H1 (cell line): ENCODE data around the gene ATP5ME. TPM values are rescaled to one million over a fixed set of nuclear protein-coding genes. Genes with fewer than 3 reads are reported as not detected.
A peak's percentile ranks its signal among the peaks of the same experiment; 100 is the strongest.

Experiments used
- CTCF ChIA-PET: fragments of 300-600 bp; sonication (Branson Sonifier 250); formaldehyde crosslinking; loops from one replicate; lab custom pipeline; 2021; ENCODE audit not compliant: partially characterized antibody; lab: Charles Lee
- POLR2A ChIA-PET: fragments of 300-600 bp; sonication (Branson Sonifier 250); formaldehyde crosslinking; loops from one replicate; lab custom pipeline; 2021; ENCODE audit warnings: inconsistent platforms; ENCODE audit not compliant: partially characterized antibody; lab: Charles Lee
- DNase-seq, 2 experiments: peaks; one replicate each; pipeline versions ENCODE4 v3.0.0 to v3.0.0-alpha.2; 2010 to 2022; ENCODE audit warnings: low spot score in 2 of 2, low read depth in 1 of 2, mixed read lengths in 1 of 2
- FAIRE-seq: peaks from 2 replicates; lab custom pipeline; 2011; peaks lifted over from hg19 to GRCh38; lab: Jason Lieb, UNC
- H2AFZ ChIP-seq: 2 replicates; pipeline ENCODE4 v1.8.1; 2012; ENCODE audit warnings: low read length, inconsistent platforms
- H2AK5ac ChIP-seq: 2 replicates; pipeline ENCODE4 v1.6.1; 2013; ENCODE audit warnings: low read depth, low read length
- H2BK120ac ChIP-seq: replicated peaks from 2 replicates; pipeline ENCODE3; 2013; ENCODE audit warnings: low read depth, low read length, inconsistent platforms
- H2BK12ac ChIP-seq: 2 replicates; pipeline ENCODE4 v1.6.1; 2013; ENCODE audit warnings: low read depth, low read length
- H2BK15ac ChIP-seq: 2 replicates; pipeline ENCODE4 v1.6.1; 2013; ENCODE audit warnings: low read length
- H2BK20ac ChIP-seq: 2 replicates; pipeline ENCODE4 v1.6.1; 2013; ENCODE audit warnings: low read length
- H2BK5ac ChIP-seq: 2 replicates; pipeline ENCODE4 v1.6.1; 2013; ENCODE audit warnings: low read depth, low read length
- H3K14ac ChIP-seq: 2 replicates; pipeline ENCODE4 v1.6.1; 2013; ENCODE audit warnings: inconsistent platforms; ENCODE audit not compliant: insufficient read length
- H3K18ac ChIP-seq: 2 replicates; pipeline ENCODE4 v1.6.1; 2013; ENCODE audit warnings: low read length; ENCODE audit errors: extremely low read depth
- H3K23ac ChIP-seq: 2 replicates; pipeline ENCODE4 v1.6.1; 2013; ENCODE audit warnings: inconsistent platforms; ENCODE audit not compliant: insufficient read length
- H3K23me2 ChIP-seq: 2 replicates; pipeline ENCODE4 v1.6.1; 2013; ENCODE audit warnings: low read depth, low read length
- H3K27ac ChIP-seq: 2 replicates; pipeline ENCODE4 v1.6.1; 2011; ENCODE audit warnings: low read depth, low read length, inconsistent platforms
- H3K27me3 ChIP-seq, 4 experiments: replicated peaks in 1 of 4; 1 replicate in 1 of 4; 2 replicates in 3 of 4; pipeline versions ENCODE4 v1.6.1 to v1.8.1; 2011 to 2013; ENCODE audit warnings: low read length in 3 of 4, mild to moderate bottlenecking in 3 of 4, inconsistent platforms in 2 of 4, mixed read lengths in 2 of 4, moderate library complexity in 1 of 4; ENCODE audit not compliant: control insufficient read depth in 3 of 4, insufficient read depth in 3 of 4; ENCODE audit errors: extremely low read depth in 1 of 4
- H3K36me3 ChIP-seq, 4 experiments: 2 replicates each; pipeline versions ENCODE4 v1.6.1 to v1.8.1; 2011 to 2013; ENCODE audit warnings: mild to moderate bottlenecking in 4 of 4, low read length in 3 of 4, moderate library complexity in 2 of 4, control low read depth in 1 of 4, inconsistent platforms in 1 of 4; ENCODE audit not compliant: insufficient read depth in 4 of 4, control insufficient read depth in 2 of 4
- H3K4ac ChIP-seq: replicated peaks from 2 replicates; pipeline ENCODE3; 2013; ENCODE audit warnings: low read length, low read depth, mixed read lengths, inconsistent platforms; ENCODE audit not compliant: insufficient read length
- H3K4me1 ChIP-seq, 4 experiments: replicated peaks in 1 of 4; 1 replicate in 1 of 4; 2 replicates in 3 of 4; pipeline versions ENCODE4 v1.6.1 to v1.8.1; 2011 to 2013; ENCODE audit warnings: low read length in 3 of 4, inconsistent platforms in 2 of 4, mixed read lengths in 1 of 4; ENCODE audit not compliant: insufficient read depth in 4 of 4, control insufficient read depth in 3 of 4
- H3K4me2 ChIP-seq, 2 experiments: 2 replicates each; pipeline versions ENCODE4 v1.6.1 to v1.8.1; 2011 to 2013; ENCODE audit warnings: low read depth in 2 of 2, low read length in 2 of 2, control low read depth in 1 of 2, inconsistent platforms in 1 of 2, mild to moderate bottlenecking in 1 of 2; ENCODE audit not compliant: insufficient read depth in 1 of 2
- H3K4me3 ChIP-seq, 4 experiments: fragments of 200-600, 300-600 bp in 1 of 4; sonication (generic), shearing (Covaris generic), sonication (Bioruptor Twin) in 1 of 4; 2 replicates each; pipeline versions ENCODE4 v1.5.1 to v1.8.1; 2011 to 2016; ENCODE audit warnings: low read length in 4 of 4, low read depth in 3 of 4, control low read depth in 2 of 4, inconsistent platforms in 2 of 4, mild to moderate bottlenecking in 2 of 4, mixed read lengths in 1 of 4, moderate library complexity in 1 of 4; ENCODE audit not compliant: insufficient read depth in 2 of 4; ENCODE audit errors: extremely low read depth in 1 of 4
- H3K56ac ChIP-seq: replicated peaks from 2 replicates; pipeline ENCODE3; 2013; ENCODE audit warnings: low read depth, mild to moderate bottlenecking, mixed read lengths, low read length, inconsistent platforms; ENCODE audit not compliant: insufficient read length
- H3K79me1 ChIP-seq: 2 replicates; pipeline ENCODE4 v1.6.1; 2013; ENCODE audit warnings: low read depth, low read length, control low read depth
- H3K79me2 ChIP-seq, 2 experiments: 2 replicates each; pipeline versions ENCODE4 v1.6.1 to v1.8.1; 2012 to 2013; ENCODE audit warnings: low read length in 2 of 2, mild to moderate bottlenecking in 2 of 2, inconsistent platforms in 1 of 2; ENCODE audit not compliant: insufficient read depth in 2 of 2, control insufficient read depth in 1 of 2
- H3K9ac ChIP-seq, 4 experiments: replicated peaks in 1 of 4; 1 replicate in 1 of 4; 2 replicates in 3 of 4; pipeline versions ENCODE4 v1.6.1 to v1.8.1; 2011 to 2013; ENCODE audit warnings: low read depth in 3 of 4, low read length in 3 of 4, control low read depth in 2 of 4, mild to moderate bottlenecking in 2 of 4, moderate library complexity in 2 of 4, inconsistent platforms in 1 of 4; ENCODE audit errors: extremely low read depth in 1 of 4
- H3K9me3 ChIP-seq, 2 experiments: 2 replicates each; pipeline versions ENCODE4 v1.6.1 to v1.8.1; 2012 to 2013; ENCODE audit warnings: mild to moderate bottlenecking in 2 of 2, moderate library complexity in 2 of 2, control low read depth in 1 of 2, inconsistent platforms in 1 of 2, low read depth in 1 of 2, low read length in 1 of 2, mixed read lengths in 1 of 2; ENCODE audit not compliant: insufficient read depth in 2 of 2
- H4K20me1 ChIP-seq, 2 experiments: replicated peaks in 1 of 2; 2 replicates each; pipeline versions ENCODE3 to v1.8.1; 2011 to 2013; ENCODE audit warnings: inconsistent platforms in 2 of 2, low read length in 2 of 2, mild to moderate bottlenecking in 1 of 2; ENCODE audit not compliant: insufficient read depth in 2 of 2, control insufficient read depth in 1 of 2
- H4K5ac ChIP-seq: 2 replicates; pipeline ENCODE4 v1.6.1; 2013; ENCODE audit warnings: low read length, low read depth, mixed read lengths, inconsistent platforms; ENCODE audit not compliant: insufficient read length
- H4K8ac ChIP-seq: 2 replicates; pipeline ENCODE4 v1.8.0; 2013; ENCODE audit warnings: mild to moderate bottlenecking, moderate library complexity, low read length, inconsistent platforms; ENCODE audit not compliant: insufficient read depth; ENCODE audit errors: extremely low read depth
- H4K91ac ChIP-seq: replicated peaks from 2 replicates; pipeline ENCODE3; 2013; ENCODE audit warnings: low read length, mixed read lengths, inconsistent platforms; ENCODE audit not compliant: insufficient read length
- ATF3 ChIP-seq: IDR thresholded peaks from 2 replicates; pipeline ENCODE4 v1.6.1; 2011; ENCODE audit warnings: low read depth, mild to moderate bottlenecking, low read length; ENCODE audit not compliant: insufficient read depth
- CBX8 ChIP-seq: fragments of 300-800, 300-1000 bp; sonication (generic); IDR thresholded peaks from 2 replicates; pipeline ENCODE4 v1.7.1; 2016; ENCODE audit warnings: low read depth, low read length, borderline replicate concordance
- CTCF ChIP-seq, 3 experiments: IDR thresholded peaks; 1 replicate in 2 of 3; 2 replicates in 1 of 3; pipeline versions ENCODE4 v1.5.1 to v1.6.1; 2011; ENCODE audit warnings: low read length in 3 of 3, mild to moderate bottlenecking in 3 of 3, inconsistent platforms in 2 of 3, low read depth in 1 of 3, moderate library complexity in 1 of 3; ENCODE audit not compliant: insufficient read depth in 1 of 3; ENCODE audit errors: control extremely low read depth in 1 of 3
- E2F6 ChIP-seq: IDR thresholded peaks from 2 replicates; pipeline ENCODE4 v1.6.1; 2012; ENCODE audit warnings: inconsistent platforms
- EZH2 ChIP-seq: fragments of 200-600 bp; sonication (generic); IDR thresholded peaks from 2 replicates; pipeline ENCODE4 v1.7.1; 2012; ENCODE audit warnings: low read depth, mild to moderate bottlenecking, moderate library complexity, low read length, inconsistent platforms; ENCODE audit not compliant: severe bottlenecking
- SIX5 ChIP-seq: IDR thresholded peaks from 2 replicates; pipeline ENCODE4 v1.6.1; 2011; ENCODE audit warnings: mild to moderate bottlenecking, low read depth, low read length
- TCF12 ChIP-seq: IDR thresholded peaks from 2 replicates; pipeline ENCODE4 v1.6.1; 2011; ENCODE audit warnings: low read depth, mild to moderate bottlenecking, low read length
- WGBS, 2 experiments: shearing (Covaris generic) in 1 of 2; methylation state at CpG; one replicate each; pipeline versions ENCODE4 v1.1.6 to v1.1.7; 2013 to 2015; ENCODE audit warnings: low lambda C conversion rate in 2 of 2, mixed read lengths in 2 of 2, inconsistent platforms in 1 of 2, low coverage in 1 of 2, missing lambda C conversion rate in 1 of 2; ENCODE audit not compliant: insufficient replicate concordance in 2 of 2, insufficient coverage in 1 of 2, insufficient read length in 1 of 2; ENCODE audit errors: extremely low coverage in 1 of 2, missing lambda C conversion rate in 1 of 2; 5-methylcytosine and 5-hydroxymethylcytosine counted together
- polyA plus RNA-seq, 7 experiments: library from polyadenylated mRNA; depleted of rRNA in 3 of 7; stranded (reverse) in 5 of 7; unstranded in 2 of 7; fragments of >200 nt in 5 of 7; fragments of 200-250 nt in 2 of 7; gene quantifications; 1 replicate in 5 of 7; 2 replicates in 1 of 7; 4 replicates in 1 of 7; pipeline versions ENCODE4 v1.2.1 to v1.2.3, GENCODE V29; 2011 to 2013; ENCODE audit warnings: missing spikeins in 2 of 7, mixed read lengths in 2 of 7
- total RNA-seq: library from RNA; stranded (reverse); fragmentation: NEBNext Ultra II Directional; extraction: Animal tissue kit (Norgen Biotek cat#: 25700); gene quantifications from 2 replicates; pipeline ENCODE4 v1.2.1, GENCODE V29; 2021

ATP5ME gene
- total and polyA plus RNA-seq, 2 of the 8 experiments (the other 6 are each of a cell fraction or from before 2014, with no cell fraction given): 375 to 450 TPM

GRCh38 chr4:626201-627091, 47.6 kb downstream of the ATP5ME start:
- Histone ChIP-seq H3K18ac (no peak overlapping the region), H3K23me2 (no peaks in the 10 kb centered on the region), H2AK5ac (no peak overlapping the region), H3K4me3 (no peak overlapping the region), H3K9me3 (no peaks in the 10 kb centered on the region), H2AFZ (no peak overlapping the region), H4K91ac (peak overlapping the region; percentile 74), H3K36me3 (no peaks in the 10 kb centered on the region), H3K4me1 (peaks cover 0 to 18% (median 8%) of the 10 kb centered on the region in 4 experiments; a peak in 5 of 7 replicates), H2BK12ac (no peak overlapping the region), H3K27me3 (no peaks in the 10 kb centered on the region; a peak in 1 of 7 replicates), H3K56ac (no peak overlapping the region), H4K5ac (no peak overlapping the region), H3K4me2 (no peak overlapping the region), H2BK5ac (no peak overlapping the region), H4K8ac (peak overlapping the region; percentile 62; the same call in 1 of the 2 replicates), H3K14ac (no peak overlapping the region), H3K79me2 (no peaks in the 10 kb centered on the region), H2BK15ac (no peak overlapping the region), H3K79me1 (no peaks in the 10 kb centered on the region; the same call in 1 of the 2 replicates), H4K20me1 (peaks cover 0 to 3% of the 10 kb centered on the region in 2 experiments), H2BK120ac (no peak overlapping the region), H3K27ac (no peak overlapping the region), H2BK20ac (no peak overlapping the region), H3K4ac (no peak overlapping the region), H3K23ac (no peak overlapping the region), H3K9ac (no peak overlapping the region)
- POLR2A ChIA-PET: interaction anchor here (0.8 to 1.6 kb wide), 4 partner anchors 17 to 54 kb away, joined by 3 to 6 read pairs (median 3); no protein-coding TSS in a partner anchor
- DNase-seq: no peak
- CTCF ChIA-PET: interaction anchor here (0.7 to 2.2 kb wide), 4 partner anchors 10 to 100 kb away, joined by 3 to 6 read pairs (median 4); no protein-coding TSS in a partner anchor
- 85% methylated on average over 14 of the region's 20 CpGs; no CpG with 5 or more reads in 1 of the 2 experiments for WGBS, 2 experiments
- TF ChIP-seq EZH2 (no peak), ATF3 (no peak), SIX5 (no peak), CBX8 (no peak), CTCF (IDR thresholded peaks at IDR 0.05; ENCODE audit: control extremely low read depth in 1 of 3, insufficient read depth in 1 of 3, low read depth in 1 of 3, low read length in 3 of 3) (no peak), E2F6 (no peak), TCF12 (no peak)
- no peak for FAIRE-seq
